OCI-LY3 (cell line): ENCODE results near the gene DENND1A.

ENCODE experiments used
- H2AFZ ChIP-seq: fragments of 200-600, 300-600 bp; shearing (Covaris generic); 2 replicates; pipeline ENCODE4 v1.6.0; 2014; ENCODE audit warnings: antibody characterized with exemption, low read depth, low read length
- H3K27ac ChIP-seq: fragments of 200-600, 300-600 bp; sonication (generic); 2 replicates; pipeline ENCODE4 v1.5.1; 2014; ENCODE audit warnings: mild to moderate bottlenecking, low read length, moderate library complexity, mixed read lengths
- H3K27me3 ChIP-seq: fragments of 200-600, 300-600 bp; sonication (generic); 2 replicates; pipeline ENCODE4 v1.6.1; 2014; ENCODE audit warnings: low read depth, low read length, mixed read lengths
- H3K36me3 ChIP-seq: fragments of 200-600, 300-600 bp; sonication (generic); replicated peaks from 2 replicates; pipeline ENCODE3; 2014; ENCODE audit warnings: low read depth, low read length, mixed read lengths
- H3K4me1 ChIP-seq: fragments of 300-600, 200-600 bp; sonication (generic); 2 replicates; pipeline ENCODE4 v1.6.1; 2014; ENCODE audit warnings: low read length, mixed read lengths
- H3K4me2 ChIP-seq: fragments of 200-600, 300-600 bp; sonication (generic); 2 replicates; pipeline ENCODE4 v1.6.1; 2014; ENCODE audit warnings: low read length, mixed read lengths
- H3K4me3 ChIP-seq: fragments of 300-600, 200-600 bp; sonication (generic); 2 replicates; pipeline ENCODE4 v1.5.1; 2014; ENCODE audit warnings: antibody characterized with exemption, mild to moderate bottlenecking, low read length, moderate library complexity
- H3K79me2 ChIP-seq: fragments of 300-600, 200-600 bp; shearing (Covaris generic); 2 replicates; pipeline ENCODE4 v1.6.1; 2014; ENCODE audit warnings: mild to moderate bottlenecking, low read length, mixed read lengths
- H3K9ac ChIP-seq: fragments of 300-600, 200-600 bp; shearing (Covaris generic); 2 replicates; pipeline ENCODE4 v1.6.0; 2014; ENCODE audit warnings: mild to moderate bottlenecking, low read length, moderate library complexity
- H3K9me3 ChIP-seq: fragments of 200-600, 300-600 bp; shearing (Covaris generic); 2 replicates; pipeline ENCODE4 v1.6.1; 2014; ENCODE audit warnings: low read length, mixed read lengths; ENCODE audit not compliant: insufficient read depth
- H4K20me1 ChIP-seq: fragments of 200-600, 300-600 bp; sonication (generic); 2 replicates; pipeline ENCODE4 v1.6.1; 2016; ENCODE audit warnings: low read length, mixed read lengths; ENCODE audit not compliant: insufficient read depth
- EZH2phosphoT487 ChIP-seq: fragments of 200-600 bp; shearing (Covaris generic); IDR thresholded peaks from 2 replicates; pipeline ENCODE4 v1.6.1; 2018; ENCODE audit warnings: antibody characterized with exemption, mixed run types, low read depth
- TF ChIP-seq, protein P1 (sequence below): fragments of 200-600, 300-600 bp; sonication (generic); IDR thresholded peaks from 2 replicates; pipeline ENCODE4 v1.5.1; 2014; ENCODE audit warnings: antibody characterized with exemption, low read length, low read depth

The DENND1A gene

GRCh38 chr9:123776708-123777537, 153.0 kb downstream of the DENND1A start:
- peaks cover 70% of the 10 kb centered on the region for H4K20me1 ChIP-seq
- H3K36me3 ChIP-seq: no peaks in the 10 kb centered on the region
- H3K4me1 ChIP-seq: peaks cover 29% of the 10 kb centered on the region
- peaks cover 15% of the 10 kb centered on the region; the same call in 1 of the 2 replicates for H3K79me2 ChIP-seq
- no peaks in the 10 kb centered on the region for H3K27me3 ChIP-seq
- H3K9me3 ChIP-seq: no peaks in the 10 kb centered on the region
- no peak overlapping the region for H3K9ac ChIP-seq
- no peak overlapping the region for H2AFZ ChIP-seq
- TF ChIP-seq, protein P1, sequence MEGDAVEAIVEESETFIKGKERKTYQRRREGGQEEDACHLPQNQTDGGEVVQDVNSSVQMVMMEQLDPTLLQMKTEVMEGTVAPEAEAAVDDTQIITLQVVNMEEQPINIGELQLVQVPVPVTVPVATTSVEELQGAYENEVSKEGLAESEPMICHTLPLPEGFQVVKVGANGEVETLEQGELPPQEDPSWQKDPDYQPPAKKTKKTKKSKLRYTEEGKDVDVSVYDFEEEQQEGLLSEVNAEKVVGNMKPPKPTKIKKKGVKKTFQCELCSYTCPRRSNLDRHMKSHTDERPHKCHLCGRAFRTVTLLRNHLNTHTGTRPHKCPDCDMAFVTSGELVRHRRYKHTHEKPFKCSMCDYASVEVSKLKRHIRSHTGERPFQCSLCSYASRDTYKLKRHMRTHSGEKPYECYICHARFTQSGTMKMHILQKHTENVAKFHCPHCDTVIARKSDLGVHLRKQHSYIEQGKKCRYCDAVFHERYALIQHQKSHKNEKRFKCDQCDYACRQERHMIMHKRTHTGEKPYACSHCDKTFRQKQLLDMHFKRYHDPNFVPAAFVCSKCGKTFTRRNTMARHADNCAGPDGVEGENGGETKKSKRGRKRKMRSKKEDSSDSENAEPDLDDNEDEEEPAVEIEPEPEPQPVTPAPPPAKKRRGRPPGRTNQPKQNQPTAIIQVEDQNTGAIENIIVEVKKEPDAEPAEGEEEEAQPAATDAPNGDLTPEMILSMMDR: no peak
- no peak for TF ChIP-seq EZH2phosphoT487
- no peak overlapping the region for H3K27ac ChIP-seq
- H3K4me3 ChIP-seq: no peak overlapping the region
- no peak overlapping the region; the same call in 1 of the 2 replicates for H3K4me2 ChIP-seq

- Histone ChIP-seq H3K9ac (no peak overlapping the region), H3K27me3 (no peaks in the 10 kb centered on the region), H2AFZ (no peak overlapping the region), H3K27ac (no peak overlapping the region), H3K79me2 (peaks cover 15% of the 10 kb centered on the region; the same call in 1 of the 2 replicates), H3K4me2 (no peak overlapping the region), H3K4me3 (no peak overlapping the region), H3K4me1 (peaks cover 29% of the 10 kb centered on the region), H3K36me3 (no peaks in the 10 kb centered on the region), H3K9me3 (no peaks in the 10 kb centered on the region), H4K20me1 (peaks cover 73% of the 10 kb centered on the region)
- no peak for TF ChIP-seq EZH2phosphoT487
- TF ChIP-seq, protein P1: no peak
Measured at GRCh38 chr9:123775289-123776284, 154.3 kb downstream of the DENND1A start.

DNA sequence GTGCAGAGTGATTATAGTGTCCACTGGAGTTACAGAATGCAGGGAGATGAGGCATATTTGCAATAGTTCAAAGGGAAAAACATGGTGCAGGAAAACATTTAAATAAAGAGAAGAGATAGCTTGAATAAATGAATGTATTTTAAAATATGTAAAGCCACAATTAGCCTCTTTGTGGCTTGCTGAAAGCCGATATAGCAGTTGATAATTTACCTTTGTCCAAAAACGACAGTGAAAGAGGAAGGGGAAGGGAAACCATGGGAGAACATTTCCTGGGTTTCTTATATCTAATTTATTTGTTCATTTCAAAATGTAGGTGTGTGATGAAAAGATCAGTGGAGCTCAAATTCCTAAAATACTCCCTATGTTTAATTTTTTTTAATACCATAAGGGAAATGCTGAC, 156.1 kb downstream of the DENND1A start:
- no peak for TF ChIP-seq EZH2phosphoT487
- TF ChIP-seq, protein P1: no peak
- no peak overlapping the region for H3K27ac ChIP-seq

More for the DNA sequence above, 156.1 kb downstream of the DENND1A start:
- Histone ChIP-seq H3K4me3 (no peak overlapping the region), H3K79me2 (peaks cover 15% of the 10 kb centered on the region; the same call in 1 of the 2 replicates), H2AFZ (no peak overlapping the region), H3K27me3 (no peaks in the 10 kb centered on the region), H3K36me3 (no peaks in the 10 kb centered on the region), H3K9me3 (no peaks in the 10 kb centered on the region), H3K4me2 (peak overlapping the region; percentile 43), H4K20me1 (peaks cover 82% of the 10 kb centered on the region), H3K9ac (no peak overlapping the region), H3K4me1 (peaks cover 34% of the 10 kb centered on the region)
